KMS-11 (cell line): ENCODE results near the gene PGBD5.

Experiments
- H2AFZ ChIP-seq: fragments of 200-600 bp; sonication (generic); 2 replicates; pipeline ENCODE4 v1.6.1; 2016; ENCODE audit warnings: antibody characterized with exemption, mixed run types, low read depth
- H3K27ac ChIP-seq: fragments of 200-600 bp; sonication (generic); 2 replicates; pipeline ENCODE4 v1.6.1; 2016; ENCODE audit warnings: mild to moderate bottlenecking, mixed run types
- H3K27me3 ChIP-seq: fragments of 200-600 bp; sonication (generic); 2 replicates; pipeline ENCODE4 v1.6.1; 2017; ENCODE audit warnings: mild to moderate bottlenecking, low read depth, mixed run types, moderate library complexity; ENCODE audit not compliant: insufficient read depth
- H3K36me3 ChIP-seq: fragments of 200-600 bp; sonication (generic); 2 replicates; pipeline ENCODE4 v1.6.1; 2017; ENCODE audit warnings: mild to moderate bottlenecking, mixed run types; ENCODE audit not compliant: insufficient read depth
- H3K4me1 ChIP-seq: fragments of 200-600 bp; sonication (generic); 2 replicates; pipeline ENCODE4 v1.6.1; 2016; ENCODE audit warnings: mild to moderate bottlenecking, low read depth, mixed run types; ENCODE audit not compliant: poor library complexity, severe bottlenecking
- H3K4me2 ChIP-seq: fragments of 200-600 bp; sonication (generic); 2 replicates; pipeline ENCODE4 v1.7.0; 2016; ENCODE audit warnings: mild to moderate bottlenecking, mixed run types
- H3K4me3 ChIP-seq: fragments of 200-600 bp; sonication (generic); IDR thresholded peaks from 2 replicates; pipeline ENCODE4 v1.6.1; 2017; ENCODE audit warnings: low read depth, low read length, mixed read lengths; ENCODE audit not compliant: insufficient read depth
- H3K79me2 ChIP-seq: fragments of 200-600 bp; sonication (generic); 2 replicates; pipeline ENCODE4 v1.6.1; 2016; ENCODE audit warnings: low read depth, mixed run types; ENCODE audit not compliant: insufficient read depth
- H3K9ac ChIP-seq: fragments of 200-600 bp; sonication (generic); 2 replicates; pipeline ENCODE4 v1.6.1; 2016; ENCODE audit warnings: mild to moderate bottlenecking, mixed run types
- H4K20me1 ChIP-seq: fragments of 200-600 bp; sonication (generic); 2 replicates; pipeline ENCODE4 v1.6.1; 2016; ENCODE audit warnings: mild to moderate bottlenecking, mixed run types; ENCODE audit not compliant: insufficient read depth
- CTCF ChIP-seq: fragments of 200-600 bp; sonication (generic); conservative IDR thresholded peaks from 2 replicates; pipeline ENCODE4 v1.6.1; 2017; ENCODE audit warnings: low read depth, mild to moderate bottlenecking, antibody characterized with exemption, low read length, moderate library complexity, mixed read lengths

Gene PGBD5

GRCh38 chr1:230384380-230385157, 41.6 kb downstream of the PGBD5 start:
- Histone ChIP-seq H3K4me2 (no peak overlapping the region), H4K20me1 (no peaks in the 10 kb centered on the region), H3K36me3 (no peaks in the 10 kb centered on the region), H3K9ac (no peak overlapping the region), H3K4me3 (no peak overlapping the region), H3K4me1 (no peaks in the 10 kb centered on the region), H2AFZ (no peak overlapping the region), H3K79me2 (no peaks in the 10 kb centered on the region), H3K27ac (no peak overlapping the region), H3K27me3 (no peaks in the 10 kb centered on the region)
- no peak for TF ChIP-seq CTCF

- Histone ChIP-seq H3K4me3 (no peak overlapping the region), H3K36me3 (no peaks in the 10 kb centered on the region), H3K9ac (no peak overlapping the region), H3K27ac (no peak overlapping the region), H2AFZ (no peak overlapping the region), H3K4me1 (no peaks in the 10 kb centered on the region), H3K4me2 (no peak overlapping the region), H3K27me3 (no peaks in the 10 kb centered on the region), H4K20me1 (no peaks in the 10 kb centered on the region), H3K79me2 (no peaks in the 10 kb centered on the region)
- no peak for TF ChIP-seq CTCF
Observed at GRCh38 chr1:230383425-230383824, 42.7 kb downstream of the PGBD5 start.

- H3K27me3 ChIP-seq: no peaks in the 10 kb centered on the region
- no peak overlapping the region for H3K27ac ChIP-seq
- H3K36me3 ChIP-seq: no peaks in the 10 kb centered on the region
- H3K9ac ChIP-seq: no peak overlapping the region
- H3K4me1 ChIP-seq: no peaks in the 10 kb centered on the region
- TF ChIP-seq CTCF: no peak
- H3K79me2 ChIP-seq: no peaks in the 10 kb centered on the region
- no peaks in the 10 kb centered on the region for H4K20me1 ChIP-seq
- no peak overlapping the region for H3K4me2 ChIP-seq
- H3K4me3 ChIP-seq: no peak overlapping the region
- H2AFZ ChIP-seq: no peak overlapping the region
Observed at GRCh38 chr1:230382001-230382491, 44.1 kb downstream of the PGBD5 start.

- Histone ChIP-seq H2AFZ (no peak overlapping the region), H3K4me3 (no peak overlapping the region), H3K4me1 (no peaks in the 10 kb centered on the region), H3K4me2 (no peak overlapping the region), H3K79me2 (no peaks in the 10 kb centered on the region), H3K9ac (no peak overlapping the region), H3K36me3 (no peaks in the 10 kb centered on the region), H3K27ac (no peak overlapping the region), H3K27me3 (no peaks in the 10 kb centered on the region), H4K20me1 (no peaks in the 10 kb centered on the region)
- no peak for TF ChIP-seq CTCF
Observed at GRCh38 chr1:230381585-230381984, 44.5 kb downstream of the PGBD5 start.
